Activated CD4-positive, CD25-positive, alpha-beta regulatory T cell (primary cell): ENCODE results near the gene MAP3K8.

Source experiments
- DNase-seq, 4 experiments: peaks; one replicate each; lab custom pipeline; 2025; lab: John Stamatoyannopoulos, UW

Gene MAP3K8

DNA sequence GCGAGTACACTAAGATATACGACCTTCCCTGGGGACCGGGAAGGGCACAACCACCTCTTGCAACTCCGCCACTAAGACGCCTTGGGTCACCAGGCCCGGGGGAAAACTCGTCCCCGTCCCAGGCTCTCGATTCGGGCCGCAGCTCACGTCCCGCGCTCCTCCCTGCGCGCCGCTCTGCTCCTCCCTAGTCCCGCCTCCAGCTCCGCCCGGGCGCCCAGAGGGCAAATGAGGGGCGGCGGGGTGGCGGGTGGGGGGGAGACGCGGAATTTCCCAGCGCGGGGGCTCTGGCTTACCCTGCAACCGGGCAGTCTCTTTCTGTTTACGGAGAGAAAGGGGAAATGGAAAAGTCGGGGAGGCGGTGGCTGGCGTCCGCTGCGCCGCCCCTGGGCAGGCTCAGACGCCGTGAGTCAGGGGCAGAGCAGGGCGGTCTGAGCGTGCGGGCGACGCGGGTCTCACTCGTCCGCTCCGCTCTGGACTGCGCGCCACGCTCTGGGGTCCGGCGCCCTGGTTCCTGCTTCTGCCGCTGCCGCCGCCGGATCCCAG, at the start of gene MAP3K8:
TSS of gene MAP3K8 (plus strand) at position 455 of the 543 bp plus-strand sequence. CDS start 4,755 bp downstream, outside the sequence.
- DNase-seq: peak; percentile 51 to 65 (median 60)

DNA sequence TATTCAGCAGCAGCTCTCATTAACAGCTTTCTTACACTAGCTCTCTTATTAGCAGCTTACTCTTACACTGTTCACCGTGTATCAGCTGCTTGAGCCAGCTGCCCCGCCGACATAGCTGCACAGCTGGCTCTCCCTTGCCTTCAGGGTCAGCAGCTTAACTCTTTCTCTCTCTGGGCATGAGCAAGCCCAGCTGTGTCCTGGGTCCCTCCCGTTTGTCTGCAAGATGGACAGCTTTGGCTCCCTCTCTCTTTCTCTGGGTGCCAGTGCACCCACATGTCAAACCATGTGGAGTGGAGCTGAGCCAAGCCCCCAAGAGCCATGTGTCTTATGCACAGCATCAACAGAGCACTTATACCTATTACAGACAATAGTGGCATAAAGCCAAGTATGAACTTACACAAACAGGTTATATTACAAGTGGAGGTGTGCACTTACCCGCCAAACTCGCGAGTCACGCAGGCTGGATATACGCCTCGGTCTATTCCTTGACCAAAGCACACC, 49.2 kb upstream of the MAP3K8 start:
- no peak for DNase-seq

DNA sequence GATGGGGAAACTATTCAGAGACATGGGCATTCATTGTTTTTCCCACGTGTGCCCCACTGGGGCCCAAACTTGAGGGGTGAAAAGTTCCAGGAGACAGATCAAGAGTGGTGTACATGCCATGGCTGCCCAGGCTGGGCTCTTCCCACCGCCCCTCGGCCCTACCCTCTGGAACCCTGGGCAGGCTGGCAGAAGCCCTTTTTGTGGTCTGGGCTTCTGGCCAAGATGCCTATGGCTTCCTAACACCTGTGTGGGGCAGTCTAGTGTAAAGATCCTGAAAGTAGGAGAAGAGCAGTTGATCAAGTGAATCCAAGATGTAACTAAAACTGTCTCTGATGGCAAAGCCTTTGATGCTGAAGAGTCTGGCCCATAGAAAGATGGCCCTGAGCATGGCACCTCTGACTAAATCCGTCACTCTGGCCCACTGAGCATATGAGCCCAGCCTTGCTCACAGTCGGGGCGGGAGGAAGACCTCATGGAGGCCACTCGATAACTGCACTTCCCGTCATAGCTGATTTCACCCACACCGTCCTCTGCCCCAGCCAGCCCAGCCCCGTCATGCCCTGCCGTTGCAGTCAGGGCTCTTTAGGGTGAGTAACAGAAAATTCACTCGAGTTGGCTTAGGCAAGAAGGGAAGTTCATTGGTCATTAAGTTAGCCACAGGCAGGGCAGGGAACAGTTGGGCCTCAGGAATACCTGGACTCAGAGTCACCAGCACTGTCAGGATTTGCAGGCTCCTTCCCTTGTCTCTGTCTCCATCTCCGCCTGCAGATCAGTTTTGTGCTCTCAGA, 47.0 kb upstream of the MAP3K8 start:
- no peak for DNase-seq

DNA sequence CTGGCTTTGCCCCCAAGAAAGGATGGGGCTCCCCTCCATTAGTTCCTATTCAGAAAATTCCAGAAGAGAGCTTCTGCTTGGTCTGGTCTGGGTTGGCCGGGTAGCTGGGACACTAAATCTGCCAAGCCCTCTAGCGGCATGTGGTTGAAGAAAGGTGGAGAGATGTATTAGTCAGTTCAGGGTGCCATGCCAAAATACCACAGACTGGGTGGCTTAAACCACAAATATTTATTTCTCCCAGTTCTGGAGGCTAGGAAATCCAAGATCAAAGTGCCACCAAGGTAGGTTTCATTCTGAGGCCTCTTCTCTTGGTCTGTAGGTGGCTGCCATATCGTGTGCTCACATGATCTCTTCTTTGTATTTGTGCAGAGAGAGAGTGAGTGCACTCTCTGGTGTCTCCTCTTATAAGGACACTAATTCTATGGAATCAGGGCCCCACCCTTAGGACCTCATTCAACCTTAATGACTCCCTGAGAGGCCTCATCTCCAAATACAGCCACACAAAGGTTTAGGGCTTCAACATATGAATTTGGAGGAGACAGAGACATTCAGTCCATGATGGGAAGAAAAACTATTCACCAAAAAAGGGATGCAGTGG, 46.2 kb upstream of the MAP3K8 start:
- no peak for DNase-seq

DNA sequence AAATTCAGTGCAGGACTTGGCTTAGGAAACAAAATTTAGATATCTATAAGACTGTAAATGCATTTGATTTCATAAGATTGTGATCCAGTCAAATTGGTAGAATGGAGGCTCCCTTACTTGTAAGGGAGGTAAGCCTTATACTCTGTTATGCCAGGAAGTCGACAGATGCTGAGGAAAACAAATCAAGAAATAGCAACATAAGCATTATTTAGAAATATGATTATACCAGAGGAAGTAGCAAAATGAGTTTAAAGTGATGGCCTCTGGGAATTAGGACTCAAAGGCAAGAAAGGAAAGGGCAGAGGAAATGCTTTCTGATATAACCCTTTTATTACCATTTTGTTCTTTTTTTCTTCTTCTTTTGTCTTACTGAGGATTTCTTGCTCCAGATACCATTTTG, 44.4 kb upstream of the MAP3K8 start:
- no peak for DNase-seq

DNA sequence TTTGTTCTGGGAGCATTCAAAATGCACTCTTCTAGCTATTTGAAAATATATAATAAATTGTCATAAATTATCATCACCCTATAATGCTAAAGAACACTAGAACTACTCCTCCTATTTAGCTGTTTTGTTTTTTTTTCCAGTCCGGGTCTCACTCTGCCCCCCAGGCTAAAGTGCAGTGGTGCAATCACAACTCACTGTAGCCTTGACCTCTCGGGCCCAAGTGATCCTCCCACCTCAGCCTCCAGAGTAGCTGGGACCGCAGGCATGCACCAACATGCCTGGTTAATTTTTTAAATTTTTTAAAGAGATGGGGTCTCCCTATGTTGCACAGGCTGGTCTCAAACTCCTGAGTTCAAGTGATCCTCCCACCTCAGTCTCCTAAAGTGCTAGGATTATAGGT, 43.8 kb upstream of the MAP3K8 start:
- no peak for DNase-seq

DNA sequence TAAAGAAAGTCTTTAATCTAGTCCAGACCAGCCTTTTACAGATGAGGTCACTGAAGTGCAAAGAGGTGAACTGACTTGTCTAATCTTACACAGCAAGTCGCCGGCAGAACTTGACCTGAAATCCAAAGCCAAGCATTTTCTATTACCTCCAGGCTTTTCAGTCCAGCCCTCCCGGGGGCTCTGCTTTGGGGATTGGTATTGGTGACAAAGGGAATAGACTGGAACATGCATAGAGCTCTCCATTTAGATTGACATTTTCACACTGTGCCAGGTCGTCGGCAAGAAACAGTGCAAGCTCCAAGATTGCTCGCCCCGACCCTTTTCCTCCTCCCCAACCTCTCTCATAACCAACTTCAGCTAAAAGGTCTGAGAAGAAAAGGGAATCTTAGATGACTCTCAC, 42.7 kb upstream of the MAP3K8 start:
- DNase-seq: no peak

DNA sequence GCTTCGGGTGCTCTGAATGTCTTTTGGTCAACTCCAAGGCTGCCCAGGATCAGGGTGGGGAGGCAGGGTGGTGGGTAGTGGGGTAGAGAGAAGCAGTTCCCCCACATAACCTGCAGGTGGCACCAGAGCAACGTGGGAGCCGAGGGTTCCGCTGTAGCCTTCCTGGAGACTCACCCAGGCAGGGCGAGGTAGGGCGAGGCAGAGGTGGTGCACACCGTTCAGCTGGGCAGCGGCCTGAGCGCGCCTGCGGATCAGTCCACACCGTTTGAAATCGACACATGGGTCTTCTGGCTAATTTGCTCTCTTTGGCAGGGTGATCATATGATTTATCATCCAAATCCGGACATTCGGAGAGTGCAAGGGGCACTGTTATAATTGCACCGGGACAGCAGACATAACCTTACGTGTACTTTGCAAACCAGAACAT, 41.4 kb upstream of the MAP3K8 start:
- DNase-seq: peak; percentile 47 to 69 (median 49)

DNA sequence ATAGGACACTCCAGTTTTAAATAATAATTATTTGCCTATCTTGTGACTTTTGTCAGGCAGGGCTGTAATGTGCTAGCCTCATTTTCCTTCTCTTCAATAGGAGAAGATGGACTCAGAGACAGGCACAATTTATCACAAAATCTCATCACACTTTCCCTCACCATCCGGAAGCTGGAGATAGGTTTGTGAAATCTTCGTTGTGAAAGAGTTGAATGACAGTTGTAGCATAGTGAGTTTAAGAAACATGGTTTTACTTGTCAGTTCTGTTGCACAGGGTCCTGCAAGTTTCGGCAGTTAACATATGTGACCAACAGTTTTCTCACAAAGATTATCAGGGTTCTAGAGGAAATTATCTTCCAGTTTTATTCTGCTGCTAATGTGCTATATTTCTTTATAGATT, 37.7 kb upstream of the MAP3K8 start:
- DNase-seq: no peak

DNA sequence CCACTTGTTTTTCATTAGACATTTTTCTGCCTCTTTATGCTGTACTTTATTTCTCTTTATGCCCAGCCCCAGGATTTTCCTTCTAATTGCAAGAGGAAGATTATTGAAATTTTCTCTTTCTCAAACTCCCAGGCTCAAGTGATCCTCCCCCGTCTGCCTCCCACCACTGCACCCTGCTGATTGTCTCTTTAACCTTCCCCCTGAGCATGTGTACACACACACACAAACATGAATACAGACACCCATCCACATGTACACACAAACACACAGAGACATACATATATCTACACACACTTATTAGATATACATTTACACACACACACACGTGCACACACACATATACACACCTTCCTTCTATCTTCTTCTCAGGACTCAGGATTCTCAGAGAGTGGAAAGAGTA, 37.3 kb upstream of the MAP3K8 start:
- no peak for DNase-seq

DNA sequence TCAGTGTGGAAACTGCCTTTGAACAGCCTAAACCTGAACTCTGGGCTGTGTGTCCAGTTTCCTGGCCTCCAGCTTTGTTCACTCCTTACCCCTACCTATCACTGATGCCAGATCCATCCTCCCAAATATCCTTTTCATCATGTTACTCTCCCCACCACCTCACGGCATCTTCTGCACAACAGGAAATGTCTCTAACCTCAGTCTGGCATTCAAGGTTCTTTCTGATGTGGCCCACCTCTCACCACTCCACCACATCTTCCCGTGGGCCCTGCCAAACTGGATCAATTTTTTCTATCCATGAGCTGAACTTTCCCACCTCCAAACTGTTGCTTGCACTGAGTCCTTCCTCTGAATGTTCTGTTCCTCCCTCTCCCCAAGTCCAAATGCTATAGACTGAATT, 35.8 kb upstream of the MAP3K8 start:
- no peak for DNase-seq

DNA sequence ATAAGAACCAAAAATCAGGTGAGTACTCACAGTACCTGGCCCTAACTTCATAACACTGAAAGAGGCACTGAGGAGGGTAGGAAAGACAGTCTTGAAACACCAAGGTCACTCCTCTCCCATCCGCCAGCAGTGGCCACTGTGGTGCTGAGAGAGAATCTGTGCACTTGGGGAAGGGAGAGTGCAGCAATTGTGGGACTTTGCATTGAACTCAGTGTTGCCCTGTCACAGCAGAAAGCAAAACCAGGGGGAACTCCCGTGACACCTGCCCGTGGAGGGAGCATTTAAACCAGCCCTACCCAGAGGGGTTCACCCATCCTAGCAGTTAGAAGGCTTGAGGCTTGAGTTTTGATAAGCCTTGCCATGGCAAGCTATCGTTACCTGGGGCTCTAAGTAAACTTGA, 35.2 kb upstream of the MAP3K8 start:
- no peak for DNase-seq

DNA sequence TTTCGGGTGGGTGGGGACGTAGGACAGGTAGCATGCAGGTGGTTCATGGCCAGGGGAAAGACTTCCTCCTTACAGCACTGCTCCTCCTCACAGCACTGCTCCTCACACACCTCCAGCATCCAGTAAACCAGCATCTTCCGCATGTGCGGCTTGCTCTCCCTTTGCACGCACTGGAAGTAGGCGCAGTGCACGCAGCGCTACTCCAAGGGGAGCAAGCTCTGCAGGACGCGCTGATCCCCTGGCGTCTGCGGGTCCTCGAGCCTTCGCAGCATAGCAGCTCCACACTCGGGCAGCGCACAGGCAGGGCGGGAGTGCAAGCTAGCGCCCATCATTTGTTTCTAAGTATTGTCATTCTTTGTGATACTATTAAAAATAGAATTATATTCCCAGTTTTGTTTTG, 30.5 kb upstream of the MAP3K8 start:
- no peak for DNase-seq

DNA sequence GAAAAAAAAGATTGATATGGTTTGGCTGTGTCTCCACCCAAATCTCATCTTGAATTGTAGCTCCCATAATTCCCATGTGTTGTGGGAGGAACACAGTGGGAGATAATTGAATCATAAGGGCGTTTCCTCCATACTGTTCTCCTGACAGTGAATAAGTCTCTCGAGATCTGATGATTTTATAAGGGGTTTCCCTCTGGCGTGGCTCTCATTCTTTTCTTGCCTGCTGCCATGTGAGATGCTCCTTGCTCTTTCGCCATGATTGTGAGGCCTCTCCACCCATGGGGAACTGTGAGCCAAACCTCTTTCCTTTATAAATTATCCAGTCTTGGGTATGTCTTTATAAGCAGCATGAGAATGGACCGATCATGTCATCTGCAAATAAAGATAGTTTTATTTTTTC, 29.4 kb upstream of the MAP3K8 start:
- no peak for DNase-seq

DNA sequence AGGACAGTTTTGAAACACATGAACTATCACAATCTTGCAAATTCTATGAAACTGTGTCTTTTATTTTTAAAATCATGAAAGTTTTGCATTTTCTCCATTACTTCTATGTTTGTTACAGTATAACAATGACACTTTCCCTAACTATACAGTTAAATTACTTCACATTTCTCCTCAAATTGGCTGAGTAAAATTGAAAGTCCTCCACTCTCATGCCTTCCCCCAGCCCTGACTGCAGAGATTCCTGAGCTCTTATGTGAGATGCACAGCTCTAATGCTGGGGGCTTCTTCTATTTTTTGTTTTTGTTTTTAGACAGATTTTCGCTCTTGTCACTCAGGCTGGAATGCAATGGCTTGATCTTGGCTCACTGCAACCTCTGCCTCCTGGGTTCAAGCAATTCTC, 22.7 kb upstream of the MAP3K8 start:
- DNase-seq: no peak

DNA sequence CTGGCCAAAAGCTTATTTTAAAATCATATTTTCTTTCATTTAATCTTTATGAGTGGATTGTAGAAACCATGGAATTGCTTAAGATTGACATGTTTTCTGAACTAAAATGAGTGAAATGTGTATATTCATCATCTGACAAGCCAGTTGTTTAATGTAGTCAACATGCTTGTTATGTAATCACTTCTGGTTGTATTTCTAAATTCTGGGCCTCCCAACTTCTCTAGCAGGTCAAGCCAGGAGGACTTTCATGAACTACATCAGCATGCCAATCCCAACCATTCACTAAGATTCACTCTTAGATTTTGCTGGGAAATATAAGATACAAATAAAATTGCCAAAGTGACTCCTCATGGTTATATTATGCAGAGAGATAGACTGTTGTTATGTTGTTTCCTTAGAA, 21.1 kb upstream of the MAP3K8 start:
- no peak for DNase-seq

DNA sequence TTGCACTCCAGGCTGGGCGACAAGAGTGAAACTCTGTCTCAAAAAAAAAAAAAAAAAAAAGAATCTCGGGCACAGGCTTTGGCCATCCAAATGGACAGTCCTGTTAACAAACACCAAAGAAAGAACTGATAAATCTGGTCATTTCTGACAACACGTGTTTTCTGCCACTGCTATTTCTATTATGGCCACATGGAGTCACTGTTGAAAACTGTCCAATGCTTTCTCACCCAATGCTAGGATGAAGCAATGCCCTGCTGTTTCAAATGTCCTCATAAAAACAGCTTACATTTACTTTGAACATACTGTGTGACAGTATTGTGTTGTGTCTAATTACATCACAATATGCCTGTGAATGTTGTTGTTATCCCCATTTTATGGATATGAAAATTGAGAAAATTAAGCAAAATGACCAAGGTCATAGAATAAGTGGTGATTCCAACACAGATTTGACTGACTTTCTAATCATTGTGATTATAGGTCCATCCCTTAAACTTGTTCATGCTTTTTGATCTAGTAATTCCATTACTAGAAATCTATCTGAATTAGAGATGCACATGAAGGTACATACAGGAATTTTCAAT, 19.9 kb upstream of the MAP3K8 start:
- DNase-seq: no peak

DNA sequence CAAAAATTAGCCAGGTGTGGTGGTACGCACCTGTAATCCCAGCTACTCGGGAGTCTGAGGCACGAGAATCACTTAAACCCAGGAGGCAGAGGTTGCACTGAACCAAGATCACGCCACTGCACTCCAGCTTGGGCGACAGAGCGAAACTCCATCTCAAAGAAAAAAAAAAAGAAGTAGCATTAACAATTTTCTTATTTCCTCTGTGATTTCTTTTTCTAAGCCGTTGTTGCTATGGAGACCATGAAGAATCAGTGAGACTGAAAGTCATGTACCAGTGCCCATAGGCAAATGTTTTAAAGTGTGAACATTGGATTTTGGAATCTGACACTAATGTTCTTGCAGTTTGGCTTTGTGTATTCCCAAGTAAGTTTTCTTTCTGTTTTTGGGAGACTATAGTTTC, 18.4 kb upstream of the MAP3K8 start:
- no peak for DNase-seq

DNA sequence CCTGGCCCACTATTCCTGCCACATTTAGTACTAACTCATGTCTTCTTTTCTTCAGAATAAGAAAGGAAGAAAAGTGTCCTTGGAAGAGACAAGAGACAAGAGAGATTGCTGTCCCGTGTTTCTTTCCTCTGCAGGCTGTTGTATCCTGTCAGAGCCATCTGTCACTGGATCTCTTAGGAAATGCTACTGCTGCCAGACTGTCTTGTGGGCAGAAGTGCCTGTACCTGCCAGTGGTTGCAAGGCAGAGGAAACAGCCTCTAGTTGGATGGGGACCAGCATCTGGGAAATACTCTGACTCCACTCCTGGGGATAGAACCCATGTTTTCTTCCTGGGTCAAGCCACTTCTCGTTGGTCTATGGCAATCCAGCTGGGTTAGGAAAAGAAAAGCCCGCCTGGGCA, 16.7 kb upstream of the MAP3K8 start:
- no peak for DNase-seq

DNA sequence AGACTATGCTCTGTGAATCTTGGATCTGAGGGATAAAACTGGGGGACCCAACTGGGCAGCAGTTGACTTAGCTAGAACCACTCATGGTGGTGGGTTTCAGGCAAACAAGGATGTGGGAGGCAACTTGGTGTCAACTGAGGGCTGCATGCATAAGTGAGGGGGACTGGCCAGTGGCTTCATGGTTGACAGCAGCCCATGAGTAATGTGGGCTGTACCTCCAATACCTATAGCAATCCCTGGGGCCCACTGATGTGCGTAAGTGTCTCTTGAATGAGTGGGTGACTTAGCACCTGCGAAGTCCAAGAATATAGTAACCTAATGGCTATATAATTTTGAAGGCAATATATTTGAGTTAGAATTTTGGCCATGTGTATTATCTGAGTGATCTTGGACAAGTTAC, 13.7 kb upstream of the MAP3K8 start:
- no peak for DNase-seq

DNA sequence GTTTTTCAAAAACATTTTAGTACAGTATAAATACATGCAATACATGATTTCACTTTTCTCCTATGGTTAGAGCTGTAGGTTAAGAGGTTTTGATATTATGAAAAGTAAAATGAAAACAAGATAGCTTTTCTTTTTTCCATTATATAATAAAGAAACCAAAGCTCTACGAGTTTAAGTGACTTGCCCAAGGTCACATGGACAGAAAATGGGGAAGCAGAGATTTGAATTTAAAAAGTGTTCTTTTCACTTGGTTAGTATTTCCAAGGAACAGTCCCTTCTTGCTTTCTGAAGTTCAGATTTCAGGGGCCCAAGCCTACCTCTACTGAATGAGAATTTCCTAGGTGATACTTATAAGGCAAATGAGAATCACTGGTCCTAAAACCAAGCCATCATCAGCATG, 13.2 kb upstream of the MAP3K8 start:
- DNase-seq: no peak

DNA sequence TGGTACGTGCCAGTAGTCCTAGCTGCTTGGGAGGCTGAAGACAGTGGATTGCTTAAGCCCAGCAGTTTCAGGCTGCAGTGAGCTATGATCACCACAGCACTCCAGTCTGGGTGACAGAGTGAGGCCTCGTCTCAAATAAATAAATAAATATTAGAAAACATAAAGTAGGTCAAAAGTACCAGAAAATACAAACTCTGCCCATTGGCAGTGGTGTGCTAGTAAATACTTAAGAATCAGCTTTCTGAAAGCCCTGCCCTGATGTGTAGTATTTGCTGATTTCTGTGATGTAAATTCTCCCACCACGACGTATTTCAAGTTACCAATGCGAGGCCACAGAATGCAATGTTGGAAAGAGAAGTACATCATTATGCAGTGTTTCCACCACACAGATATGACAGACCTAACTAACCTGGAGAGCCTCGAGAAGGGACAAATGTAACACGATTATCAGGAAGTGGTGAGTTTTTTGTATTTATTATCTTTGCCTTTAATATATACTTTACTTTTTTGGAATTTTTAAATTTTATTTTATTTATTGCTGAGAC, 11.8 kb upstream of the MAP3K8 start:
- DNase-seq: no peak
